Effector memory CD4-positive, alpha-beta T cell (primary cell): ENCODE data around the gene MYO5C.
A peak's percentile ranks its signal among the peaks of the same experiment; 100 is the strongest.

ENCODE experiments used
- DNase-seq, 3 donors: peaks; one replicate each; pipeline ENCODE4 v3.0.0-alpha.2; 2020
- H3K27ac ChIP-seq: 2 replicates; pipeline ENCODE4 v1.7.0; 2013; ENCODE audit warnings: mild to moderate bottlenecking, low read length, moderate library complexity; ENCODE audit not compliant: insufficient read depth, poor library complexity, severe bottlenecking
- H3K27me3 ChIP-seq: replicated peaks from 2 replicates; pipeline ENCODE4 v1.7.0; 2013; ENCODE audit warnings: mild to moderate bottlenecking, low read length; ENCODE audit not compliant: insufficient read depth, control insufficient read depth, poor library complexity, severe bottlenecking
- H3K36me3 ChIP-seq: 2 replicates; pipeline ENCODE4 v1.7.0; 2013; ENCODE audit warnings: mild to moderate bottlenecking, low read length, moderate library complexity; ENCODE audit not compliant: control insufficient read depth, insufficient read depth
- H3K4me1 ChIP-seq: 2 replicates; pipeline ENCODE4 v1.7.0; 2013; ENCODE audit warnings: low read length, mild to moderate bottlenecking; ENCODE audit not compliant: control insufficient read depth, insufficient read depth, poor library complexity, severe bottlenecking
- H3K4me3 ChIP-seq: 2 replicates; pipeline ENCODE4 v1.7.0; 2013; ENCODE audit warnings: low read length, low read depth, mild to moderate bottlenecking; ENCODE audit not compliant: insufficient read depth, poor library complexity, severe bottlenecking
- H3K9me3 ChIP-seq: 2 replicates; pipeline ENCODE4 v1.7.0; 2013; ENCODE audit warnings: mild to moderate bottlenecking, low read length, moderate library complexity; ENCODE audit not compliant: control insufficient read depth

The MYO5C gene

GRCh38 chr15:52261026-52261425 is 34.6 kb downstream of the MYO5C start:
- Histone ChIP-seq H3K27me3 (no peaks in the 10 kb centered on the region), H3K4me3 (no peak overlapping the region), H3K9me3 (no peaks in the 10 kb centered on the region), H3K27ac (no peak overlapping the region), H3K4me1 (peaks cover 19% of the 10 kb centered on the region), H3K36me3 (no peaks in the 10 kb centered on the region)
- no peak for DNase-seq

DNA sequence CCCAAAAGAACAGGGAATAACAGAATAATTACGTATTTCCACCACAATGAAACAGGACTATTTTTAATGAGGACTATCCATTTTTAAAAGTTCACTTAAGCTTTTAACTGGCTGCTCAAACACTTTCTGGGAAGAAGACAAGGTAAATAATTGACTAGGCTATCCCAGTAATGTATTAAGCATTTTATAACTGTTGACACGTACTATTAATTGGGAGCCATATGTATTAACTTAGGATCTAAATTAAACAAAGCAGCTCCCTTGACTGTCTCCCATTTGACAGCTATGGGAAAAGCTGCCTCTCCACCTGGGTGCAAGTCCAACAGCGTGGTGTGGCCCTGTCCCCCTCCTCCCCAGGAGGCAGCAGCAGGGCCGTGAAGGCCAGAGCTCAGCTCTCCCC is 36.1 kb downstream of the MYO5C start:
- Histone ChIP-seq H3K27ac (no peak overlapping the region), H3K4me1 (peaks cover 19% of the 10 kb centered on the region), H3K36me3 (no peaks in the 10 kb centered on the region), H3K4me3 (no peak overlapping the region), H3K9me3 (no peaks in the 10 kb centered on the region), H3K27me3 (no peaks in the 10 kb centered on the region)
- no peak for DNase-seq

GRCh38 chr15:52258461-52258860 is 37.1 kb downstream of the MYO5C start:
- H3K9me3 ChIP-seq, result no peaks in the 10 kb centered on the region
- H3K27me3 ChIP-seq, result no peaks in the 10 kb centered on the region
- H3K27ac ChIP-seq, result no peak overlapping the region
- no peaks in the 10 kb centered on the region for H3K36me3 ChIP-seq
- no peak overlapping the region for H3K4me3 ChIP-seq
- DNase-seq, result no peak
- H3K4me1 ChIP-seq, result peaks cover 19% of the 10 kb centered on the region

DNA sequence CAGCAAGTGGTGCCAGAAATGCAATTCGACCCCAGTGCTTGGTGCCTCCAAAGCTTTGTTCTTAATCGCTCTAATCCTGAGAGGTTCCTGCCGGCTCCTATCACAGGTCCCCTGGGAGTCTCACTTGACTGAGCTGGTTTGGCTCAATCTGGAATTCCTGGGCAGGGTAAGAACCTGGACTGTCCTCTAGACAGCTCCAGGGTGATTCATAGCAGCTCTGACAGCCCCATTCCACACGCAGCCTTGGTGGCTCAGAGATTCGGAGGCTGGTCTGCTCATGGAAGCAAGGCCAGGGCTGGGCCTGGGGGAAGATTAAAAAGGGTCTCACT is 37.9 kb downstream of the MYO5C start:
- Histone ChIP-seq H3K4me3 (no peak overlapping the region), H3K9me3 (no peaks in the 10 kb centered on the region), H3K27me3 (no peaks in the 10 kb centered on the region), H3K4me1 (peaks cover 14% of the 10 kb centered on the region), H3K27ac (no peak overlapping the region), H3K36me3 (no peaks in the 10 kb centered on the region)
- DNase-seq, result no peak

DNA sequence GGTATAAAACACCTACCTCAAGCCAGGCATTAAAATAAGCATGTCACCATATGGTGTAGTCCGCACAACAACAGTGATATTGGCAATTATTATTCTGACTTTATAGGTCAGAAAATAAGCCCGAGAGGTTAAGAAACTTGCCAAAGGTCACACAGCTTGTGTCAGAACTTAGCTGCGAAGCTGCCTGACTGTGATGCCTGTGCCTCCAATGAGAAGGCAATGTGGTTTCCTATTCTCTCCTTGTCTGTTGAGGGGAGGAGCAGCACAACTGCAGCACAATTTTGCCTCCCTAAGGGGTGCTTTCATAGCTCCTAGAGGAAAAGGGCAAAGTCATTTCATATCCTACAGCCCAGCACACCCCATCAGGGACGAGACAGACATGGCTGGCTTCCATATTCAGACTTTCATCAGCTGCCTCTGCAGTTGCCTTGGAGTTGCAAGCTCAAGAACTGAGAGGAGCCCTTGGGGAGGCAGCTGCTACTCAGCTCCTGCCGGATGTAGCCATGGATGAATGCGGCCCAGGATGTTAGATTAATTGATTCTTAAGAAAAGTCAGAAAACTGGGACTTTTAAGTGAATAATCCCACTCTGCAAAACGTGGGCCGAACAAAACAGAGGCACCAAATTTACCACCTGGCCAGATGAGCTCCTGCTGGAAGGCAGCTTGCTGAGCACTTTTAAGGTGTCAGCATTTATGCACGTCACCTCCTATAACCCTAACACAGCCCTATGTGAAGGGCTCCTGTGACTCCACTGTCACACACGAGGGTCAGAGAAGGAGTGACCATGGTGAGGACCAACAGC is 38.5 kb downstream of the MYO5C start:
- no peak for DNase-seq
- Histone ChIP-seq H3K36me3 (no peaks in the 10 kb centered on the region), H3K9me3 (no peaks in the 10 kb centered on the region), H3K27me3 (no peaks in the 10 kb centered on the region), H3K27ac (no peak overlapping the region), H3K4me3 (peak overlapping the region; percentile 24), H3K4me1 (peaks cover 9% of the 10 kb centered on the region)

DNA sequence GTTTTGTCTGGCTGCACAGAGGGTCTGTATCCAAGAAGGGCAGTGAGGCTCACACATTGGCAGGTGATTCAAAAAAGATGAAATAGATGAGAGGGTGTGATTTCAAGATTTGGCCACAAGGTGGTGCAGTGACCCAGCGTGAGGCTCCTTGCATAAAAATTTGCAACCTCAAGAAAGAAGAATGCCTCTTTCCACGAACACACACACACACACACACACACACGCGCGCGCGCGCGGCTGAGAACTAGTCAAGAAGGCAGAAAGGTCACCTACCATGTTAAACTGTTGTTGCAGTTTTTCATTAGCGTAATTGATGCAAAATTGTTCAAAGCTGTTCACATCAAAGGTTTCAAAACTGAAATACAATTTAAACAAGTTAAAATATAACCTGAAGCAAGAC is 39.2 kb downstream of the MYO5C start:
- H3K27ac ChIP-seq, result no peak overlapping the region
- H3K9me3 ChIP-seq, result no peaks in the 10 kb centered on the region
- peak overlapping the region; percentile 24 for H3K4me3 ChIP-seq
- peak; percentile 48 to 59 (median 51) for DNase-seq
- no peaks in the 10 kb centered on the region for H3K27me3 ChIP-seq
- no peaks in the 10 kb centered on the region for H3K36me3 ChIP-seq
- peaks cover 1% of the 10 kb centered on the region for H3K4me1 ChIP-seq

- Histone ChIP-seq H3K27me3 (no peaks in the 10 kb centered on the region), H3K36me3 (no peaks in the 10 kb centered on the region), H3K27ac (no peak overlapping the region), H3K9me3 (no peaks in the 10 kb centered on the region), H3K4me1 (no peaks in the 10 kb centered on the region), H3K4me3 (no peak overlapping the region)
- no peak for DNase-seq
These were observed 39.7 kb downstream of the MYO5C start for GRCh38 chr15:52255935-52256334.

DNA sequence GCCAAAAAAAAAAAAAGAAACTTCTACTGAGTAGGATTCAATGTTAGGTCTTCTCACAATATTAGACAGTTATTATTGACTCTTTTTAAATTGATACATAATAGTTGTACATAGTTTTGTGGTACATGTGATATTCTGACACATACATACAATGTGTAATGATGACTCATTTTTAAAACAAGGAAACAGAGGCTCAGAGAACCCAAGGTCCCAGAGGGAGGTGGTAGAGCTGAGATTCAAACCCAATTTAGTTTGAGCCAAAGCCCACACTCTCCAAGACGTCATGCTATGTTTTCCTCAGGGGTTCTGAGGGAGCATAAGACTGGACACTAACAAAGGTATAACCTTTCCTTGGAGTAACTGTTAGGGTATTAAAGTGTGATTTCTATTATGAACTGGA is 40.6 kb downstream of the MYO5C start:
- Histone ChIP-seq H3K27me3 (no peaks in the 10 kb centered on the region), H3K4me1 (no peaks in the 10 kb centered on the region), H3K36me3 (no peaks in the 10 kb centered on the region), H3K9me3 (no peaks in the 10 kb centered on the region), H3K4me3 (no peak overlapping the region), H3K27ac (no peak overlapping the region)
- DNase-seq, result no peak

- DNase-seq, result no peak
- no peaks in the 10 kb centered on the region for H3K27me3 ChIP-seq
- H3K27ac ChIP-seq, result no peak overlapping the region
- H3K36me3 ChIP-seq, result no peaks in the 10 kb centered on the region
- no peak overlapping the region for H3K4me3 ChIP-seq
- H3K4me1 ChIP-seq, result no peaks in the 10 kb centered on the region
- H3K9me3 ChIP-seq, result no peaks in the 10 kb centered on the region
These were observed 41.2 kb downstream of the MYO5C start for GRCh38 chr15:52254391-52254790.

DNA sequence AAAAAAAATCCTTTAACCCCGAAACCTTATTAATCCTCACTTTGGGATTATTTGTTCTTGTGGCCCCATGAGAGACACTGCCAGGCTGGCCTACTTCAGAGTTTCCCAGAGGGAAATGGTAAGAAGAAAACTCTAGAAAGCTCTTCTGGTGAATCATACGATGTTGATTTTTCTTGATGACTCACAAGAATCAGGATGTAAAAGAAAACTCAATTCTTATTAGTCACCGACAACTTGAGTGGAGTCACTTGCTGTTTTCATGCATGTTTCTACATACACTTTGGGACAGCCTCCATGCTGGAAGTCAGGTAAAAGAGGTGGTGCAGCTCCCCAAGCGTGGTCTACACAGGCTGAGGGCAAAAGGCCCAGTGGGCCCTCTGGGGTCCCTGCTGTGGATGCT is 42.8 kb downstream of the MYO5C start:
- Histone ChIP-seq H3K27ac (no peak overlapping the region), H3K4me1 (no peaks in the 10 kb centered on the region), H3K4me3 (no peak overlapping the region), H3K36me3 (no peaks in the 10 kb centered on the region), H3K9me3 (no peaks in the 10 kb centered on the region), H3K27me3 (no peaks in the 10 kb centered on the region)
- DNase-seq, result no peak
